ENCODE results near the gene SHCBP1L. TPM values are rescaled to one million over a fixed set of nuclear protein-coding genes. Genes with fewer than 3 reads are reported as not detected.
A peak's percentile ranks its signal among the peaks of the same experiment; 100 is the strongest.

The SHCBP1L gene
- total and polyA plus RNA-seq, 9 of the 15 experiments (the other 6 are each of a cell fraction or from before 2014, with no cell fraction given): not detected

DNA sequence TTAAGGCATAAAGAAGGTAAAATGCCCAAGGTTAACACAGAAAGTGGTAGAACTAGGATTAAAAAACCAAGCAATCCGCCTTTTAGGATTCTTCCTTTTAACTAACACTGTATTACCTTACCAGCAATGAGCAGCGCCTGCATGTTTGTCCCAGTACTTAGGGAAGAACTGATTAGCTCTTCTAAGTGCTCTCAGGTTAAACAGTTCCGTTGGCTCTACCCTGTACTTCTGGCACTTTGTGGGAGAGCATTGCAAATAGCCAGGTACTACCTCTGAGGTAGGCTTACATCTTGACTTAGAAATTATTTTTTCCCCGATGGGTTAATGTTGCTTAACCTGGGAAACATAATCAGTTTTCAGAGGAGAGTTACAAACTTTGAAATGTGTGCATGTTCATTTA, 92.3 kb downstream of the SHCBP1L start:
- H3K4me1 ChIP-seq (replicated peaks in 1 of 2; ENCODE audit: control insufficient read depth in 2 of 2, insufficient read depth in 2 of 2, low read length in 2 of 2): no peaks in the 10 kb centered on the region
- TF ChIP-seq RBM22 (IDR thresholded peaks at IDR 0.05; ENCODE audit: low read depth, low read length, poor library complexity, severe bottlenecking) (no peak), POLR2G (IDR thresholded peaks at IDR 0.05; ENCODE audit: low read depth, low read length) (peak; percentile 5; the same call in 1 of the 2 replicates), ZBTB8A (IDR thresholded peaks at IDR 0.05; ENCODE audit: partially characterized antibody) (no peak), POLR2A (conservative IDR thresholded peaks at IDR 0.05) (no peak; the same call in 1 of the 2 replicates), DIDO1 (tag; IDR thresholded peaks at IDR 0.05; ENCODE audit: low read depth) (no peak), RCOR1 (IDR thresholded peaks at IDR 0.05; ENCODE audit: borderline replicate concordance in 1 of 2, low read depth in 2 of 2, low read length in 2 of 2) (no peak)
- TF ChIP-seq, protein P1, sequence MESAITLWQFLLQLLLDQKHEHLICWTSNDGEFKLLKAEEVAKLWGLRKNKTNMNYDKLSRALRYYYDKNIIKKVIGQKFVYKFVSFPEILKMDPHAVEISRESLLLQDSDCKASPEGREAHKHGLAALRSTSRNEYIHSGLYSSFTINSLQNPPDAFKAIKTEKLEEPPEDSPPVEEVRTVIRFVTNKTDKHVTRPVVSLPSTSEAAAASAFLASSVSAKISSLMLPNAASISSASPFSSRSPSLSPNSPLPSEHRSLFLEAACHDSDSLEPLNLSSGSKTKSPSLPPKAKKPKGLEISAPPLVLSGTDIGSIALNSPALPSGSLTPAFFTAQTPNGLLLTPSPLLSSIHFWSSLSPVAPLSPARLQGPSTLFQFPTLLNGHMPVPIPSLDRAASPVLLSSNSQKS (CRISPR knock-in tag; IDR thresholded peaks at IDR 0.05): no peak
- POLR2A ChIA-PET: interaction anchor here (1.3 to 1.9 kb wide), 3 partner anchors 14 to 29 kb away, joined by 3 to 7 read pairs (median 4); no protein-coding TSS in a partner anchor
- no TSS peak for BruUV-seq (replicated peaks)
- no peak overlapping the region for H3K4me2 ChIP-seq (ENCODE audit: insufficient read depth, low read length)
- no peak overlapping the region for H3K27ac ChIP-seq (ENCODE audit: extremely low read depth, low read depth, low read length)
- CTCF ChIA-PET (ENCODE audit: low intra/inter-chr PET ratio): no interaction called here
- FAIRE-seq (no peak), ATAC-seq (no peak), DNase-seq (ENCODE audit: extremely low read depth in 1 of 4, low spot score in 3 of 4) (no peak)
- H3K27me3 ChIP-seq (ENCODE audit: control insufficient read depth in 2 of 2, insufficient read depth in 2 of 2, low read length in 2 of 2): no peaks in the 10 kb centered on the region
- H4K20me1 ChIP-seq (replicated peaks; ENCODE audit: control insufficient read depth, insufficient read depth, low read length): no peaks in the 10 kb centered on the region
- no peak overlapping the region for H3K4me3 ChIP-seq
- peaks cover 99% of the 10 kb centered on the region for H3K36me3 ChIP-seq (ENCODE audit: control insufficient read depth, insufficient read depth, low read length)
- peaks cover 70% of the 10 kb centered on the region; the same call in 2 of the 3 replicates for H3K79me2 ChIP-seq (ENCODE audit: control insufficient read depth, insufficient read depth, low read length)
- no peaks in the 10 kb centered on the region for H3K9me3 ChIP-seq (replicated peaks; ENCODE audit: control insufficient read depth, insufficient read depth, low read depth, low read length)
- WGBS (ENCODE audit: insufficient coverage, low coverage, missing lambda C conversion rate): over 99% methylated on average over 4 of the region's 4 CpGs
- H3K9ac ChIP-seq (ENCODE audit: insufficient read depth in 1 of 2, low read depth in 2 of 2, low read length in 2 of 2): no peak overlapping the region
- in situ Hi-C loops (cut with MboI): no loop called here
- H2AFZ ChIP-seq (ENCODE audit: low read depth, low read length): no peak overlapping the region
- no peaks in the 10 kb centered on the region for H3K9me1 ChIP-seq (ENCODE audit: control insufficient read depth, insufficient read depth, low read length)
- intact Hi-C loops (cut with micrococcal nuclease): no loop called here

Measured in K562 (cell line).